Stimulated activated naive CD8-positive, alpha-beta T cell treated with anti-CD3 and anti-CD28 coated beads, Interleukin-15, amount 100 ng/mL, for 72 hours (primary cell): ENCODE measurements around the gene SMIM41.

Experiments
- ATAC-seq: fragments of 150-1000 bp; cut with Tn5 transposase; 2 replicates; pipeline ENCODE4 v1.10.0; 2021; ENCODE audit warnings: mild to moderate bottlenecking, moderate library complexity
- DNase-seq, 2 donors: peaks; one replicate each; pipeline ENCODE4 v3.0.0; 2021 to 2022
- H3K27ac Mint-ChIP-seq, 2 donors: one replicate each; pipeline ENCODE4 v1.8.0; 2022; ENCODE audit warnings: mild to moderate bottlenecking in 2 of 2, mixed read lengths in 2 of 2, moderate library complexity in 2 of 2
- H3K27me3 Mint-ChIP-seq: one replicate; pipeline ENCODE4 v1.8.0; 2022; ENCODE audit warnings: mixed read lengths
- H3K4me1 Mint-ChIP-seq: one replicate; pipeline ENCODE4 v1.8.0; 2022; ENCODE audit warnings: mild to moderate bottlenecking, mixed read lengths
- H3K4me3 Mint-ChIP-seq, 2 donors: one replicate each; pipeline ENCODE4 v1.8.0; 2022; ENCODE audit warnings: mild to moderate bottlenecking in 2 of 2, mixed read lengths in 2 of 2, moderate library complexity in 1 of 2
- H3K9me3 Mint-ChIP-seq, 2 donors: one replicate each; pipeline ENCODE4 v1.8.0; 2022; ENCODE audit warnings: mixed read lengths in 2 of 2

The SMIM41 gene

GRCh38 chr12:52056801-52057637 lies 22.5 kb upstream of the SMIM41 start:
- no peak overlapping the region for H3K4me3 Mint-ChIP-seq
- H3K27ac Mint-ChIP-seq = no peak overlapping the region
- H3K9me3 Mint-ChIP-seq = no peaks in the 10 kb centered on the region
- no peak for DNase-seq
- no peak for ATAC-seq
- H3K4me1 Mint-ChIP-seq = peaks cover 50% of the 10 kb centered on the region
- H3K27me3 Mint-ChIP-seq = no peaks in the 10 kb centered on the region

- DNase-seq (no peak), ATAC-seq (no peak)
- H3K27ac Mint-ChIP-seq = no peak overlapping the region
- no peak overlapping the region for H3K4me3 Mint-ChIP-seq
- H3K9me3 Mint-ChIP-seq = no peaks in the 10 kb centered on the region
- peaks cover 41% of the 10 kb centered on the region for H3K4me1 Mint-ChIP-seq
- H3K27me3 Mint-ChIP-seq = no peaks in the 10 kb centered on the region
Observed at GRCh38 chr12:52057638-52058576, 21.6 kb upstream of the SMIM41 start.

GRCh38 chr12:52058631-52059361 lies 20.7 kb upstream of the SMIM41 start:
- H3K27me3 Mint-ChIP-seq = no peaks in the 10 kb centered on the region
- no peak for DNase-seq
- no peaks in the 10 kb centered on the region for H3K9me3 Mint-ChIP-seq
- H3K27ac Mint-ChIP-seq = peak overlapping the region in 1 of 2 donors; percentile 40
- peaks cover 32% of the 10 kb centered on the region for H3K4me1 Mint-ChIP-seq
- no peak for ATAC-seq
- H3K4me3 Mint-ChIP-seq = no peak overlapping the region

DNA sequence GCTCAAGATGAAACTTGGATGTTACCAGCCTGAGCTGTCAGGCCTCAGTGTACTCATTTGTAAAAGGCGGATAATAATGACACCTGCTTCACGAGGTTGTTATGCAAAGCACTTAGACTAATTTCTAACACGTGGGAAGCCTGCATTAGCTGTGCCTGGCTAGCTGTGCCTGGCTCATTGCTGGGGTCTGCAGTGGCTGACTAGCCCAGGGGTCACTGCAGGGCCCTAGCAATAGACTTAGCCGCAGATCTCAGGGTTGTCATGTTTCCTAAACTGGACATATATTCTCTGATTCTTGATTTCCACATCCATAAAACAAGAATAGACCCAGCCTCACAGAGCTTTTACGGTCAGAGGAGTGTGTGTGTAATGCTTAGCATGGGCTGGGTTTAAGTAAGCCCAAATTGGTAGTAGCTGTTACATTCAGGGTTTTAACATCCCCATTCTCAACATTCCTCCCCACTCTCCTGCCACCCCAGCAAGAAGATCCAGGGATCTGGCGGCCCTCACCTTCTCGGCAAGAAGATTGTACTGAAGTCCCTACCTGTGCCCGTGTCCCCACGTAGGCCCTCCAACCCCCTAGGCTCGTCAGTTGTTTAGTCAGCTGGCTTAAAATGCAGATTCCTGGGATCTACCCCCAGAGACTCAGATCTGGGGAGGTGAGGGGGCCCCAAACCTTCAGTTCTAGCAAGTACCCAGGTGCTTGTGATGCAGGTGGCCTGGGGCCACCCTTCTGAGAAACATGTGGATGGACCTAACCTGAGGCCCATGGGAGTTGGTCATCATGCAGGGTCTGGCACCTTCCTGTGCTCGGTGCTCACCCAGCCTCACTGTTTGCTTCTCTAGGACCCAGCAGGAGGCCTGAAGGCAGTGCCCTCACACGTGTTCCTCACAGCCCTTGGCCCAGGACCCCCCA lies 19.7 kb upstream of the SMIM41 start:
- no peak overlapping the region for H3K27ac Mint-ChIP-seq
- H3K4me1 Mint-ChIP-seq = peaks cover 21% of the 10 kb centered on the region
- DNase-seq (no peak), ATAC-seq (no peak)
- H3K4me3 Mint-ChIP-seq = no peak overlapping the region
- H3K27me3 Mint-ChIP-seq = no peaks in the 10 kb centered on the region
- H3K9me3 Mint-ChIP-seq = no peaks in the 10 kb centered on the region

- H3K4me1 Mint-ChIP-seq = peaks cover 16% of the 10 kb centered on the region
- H3K4me3 Mint-ChIP-seq = no peak overlapping the region
- H3K9me3 Mint-ChIP-seq = no peaks in the 10 kb centered on the region
- no peak for ATAC-seq
- DNase-seq = no peak
- no peaks in the 10 kb centered on the region for H3K27me3 Mint-ChIP-seq
- no peak overlapping the region for H3K27ac Mint-ChIP-seq
Observed at GRCh38 chr12:52060498-52061177, 18.9 kb upstream of the SMIM41 start.

GRCh38 chr12:52061470-52062166 lies 17.9 kb upstream of the SMIM41 start:
- ATAC-seq (no peak), DNase-seq (no peak)
- Mint-ChIP-seq H3K27me3 (no peaks in the 10 kb centered on the region), H3K4me1 (peaks cover 14% of the 10 kb centered on the region), H3K4me3 (no peak overlapping the region), H3K27ac (no peak overlapping the region), H3K9me3 (no peaks in the 10 kb centered on the region)

GRCh38 chr12:52062167-52063081 lies 17.1 kb upstream of the SMIM41 start:
- H3K9me3 Mint-ChIP-seq = no peaks in the 10 kb centered on the region
- H3K4me3 Mint-ChIP-seq = no peak overlapping the region
- no peak overlapping the region for H3K27ac Mint-ChIP-seq
- H3K4me1 Mint-ChIP-seq = peaks cover 9% of the 10 kb centered on the region
- ATAC-seq (no peak), DNase-seq (no peak)
- no peaks in the 10 kb centered on the region for H3K27me3 Mint-ChIP-seq

DNA sequence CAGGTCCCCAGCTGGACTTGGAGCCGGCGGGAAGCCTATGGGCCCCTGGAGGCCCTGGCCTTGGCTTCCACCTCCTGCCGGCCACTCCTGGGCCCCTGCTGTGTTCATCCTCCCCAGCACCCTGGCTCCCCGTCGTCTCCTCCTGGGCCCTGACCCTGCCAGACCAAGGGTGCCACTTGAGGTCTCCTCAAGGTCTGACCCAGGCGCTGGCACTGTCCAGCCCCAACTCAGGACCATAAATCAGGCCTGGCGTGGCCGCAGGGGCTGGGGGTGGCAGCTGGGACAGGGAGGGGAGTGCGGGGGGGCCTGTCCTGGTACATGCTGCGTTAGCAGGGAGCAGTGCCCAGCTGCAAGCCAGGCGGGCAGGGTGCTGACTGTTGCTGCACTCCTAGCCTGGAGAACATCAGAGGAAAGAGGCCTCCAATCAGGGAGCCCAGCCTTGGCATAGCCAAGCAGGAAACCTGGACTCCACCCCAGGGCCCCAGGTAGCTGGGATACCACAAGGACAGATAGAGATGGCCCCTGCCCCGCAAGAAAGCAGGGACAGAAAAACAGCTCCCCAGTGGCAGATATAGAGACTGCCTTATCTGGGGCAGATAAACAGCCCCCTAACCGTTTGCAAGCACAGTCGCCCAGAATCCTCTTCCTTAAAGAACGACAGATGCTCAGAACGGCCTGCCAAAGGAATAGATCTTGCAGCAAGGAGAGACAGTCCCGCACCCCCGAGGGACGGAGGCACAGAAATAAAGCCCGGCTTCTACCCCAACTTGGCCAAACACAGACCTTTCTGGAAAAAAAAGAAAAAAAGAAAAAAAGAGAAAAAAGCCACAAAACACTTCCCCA lies 16.2 kb upstream of the SMIM41 start:
- Mint-ChIP-seq H3K27ac (peak overlapping the region in 1 of 2 donors; percentile 30), H3K9me3 (no peaks in the 10 kb centered on the region), H3K4me1 (peaks cover 8% of the 10 kb centered on the region), H3K27me3 (no peaks in the 10 kb centered on the region), H3K4me3 (no peak overlapping the region)
- no peak for ATAC-seq
- no peak for DNase-seq

- H3K27me3 Mint-ChIP-seq = no peaks in the 10 kb centered on the region
- ATAC-seq (no peak), DNase-seq (no peak)
- H3K9me3 Mint-ChIP-seq = no peaks in the 10 kb centered on the region
- H3K4me1 Mint-ChIP-seq = peaks cover 8% of the 10 kb centered on the region
- H3K4me3 Mint-ChIP-seq = no peak overlapping the region
- H3K27ac Mint-ChIP-seq = no peak overlapping the region
Observed at GRCh38 chr12:52063981-52064649, 15.4 kb upstream of the SMIM41 start.

GRCh38 chr12:52066346-52067080 lies 13.0 kb upstream of the SMIM41 start:
- no peaks in the 10 kb centered on the region for H3K27me3 Mint-ChIP-seq
- H3K27ac Mint-ChIP-seq = no peak overlapping the region
- no peak overlapping the region for H3K4me3 Mint-ChIP-seq
- H3K9me3 Mint-ChIP-seq = no peaks in the 10 kb centered on the region
- H3K4me1 Mint-ChIP-seq = peaks cover 23% of the 10 kb centered on the region
- no peak for ATAC-seq
- no peak for DNase-seq

GRCh38 chr12:52067081-52067374 lies 12.5 kb upstream of the SMIM41 start:
- no peak for DNase-seq
- H3K27me3 Mint-ChIP-seq = no peaks in the 10 kb centered on the region
- no peak overlapping the region for H3K27ac Mint-ChIP-seq
- peaks cover 28% of the 10 kb centered on the region for H3K4me1 Mint-ChIP-seq
- no peak for ATAC-seq
- no peaks in the 10 kb centered on the region for H3K9me3 Mint-ChIP-seq
- H3K4me3 Mint-ChIP-seq = no peak overlapping the region
